AG04450 (cell line): Measurements from ENCODE around the gene LHX4. TPM values are rescaled to one million over a fixed set of nuclear protein-coding genes. Genes with fewer than 3 reads are reported as not detected.

Experiments used
- CTCF ChIA-PET: fragments of 300-600, 350-600 bp; formaldehyde crosslinking; extraction: SDS; loops from one replicate; lab custom pipeline; 2022; ENCODE audit warnings: antibody characterized with exemption, inconsistent platforms; lab: Charles Lee
- POLR2A ChIA-PET: fragments of 350-600 bp; formaldehyde crosslinking; extraction: SDS; loops from one replicate; lab custom pipeline; 2021; ENCODE audit warnings: antibody characterized with exemption, inconsistent platforms; lab: Yijun Ruan, JAX
- DNase-seq: peaks from one replicate; pipeline ENCODE4 v3.0.0-alpha.2; 2011; ENCODE audit warnings: low read depth, low spot score
- H3K27ac ChIP-seq: one replicate; pipeline ENCODE4 v1.5.1; 2012; ENCODE audit warnings: low read depth, low read length, control low read depth
- H3K27me3 ChIP-seq: one replicate; pipeline ENCODE4 v1.6.0; 2012; ENCODE audit warnings: low read length; ENCODE audit not compliant: control insufficient read depth, insufficient read depth
- H3K4me3 ChIP-seq: 2 replicates; pipeline ENCODE4 v1.5.1; 2011; ENCODE audit warnings: mild to moderate bottlenecking, low read depth, low read length, control low read depth
- H3K9me3 ChIP-seq: 2 replicates; pipeline ENCODE4 v1.5.1; 2012; ENCODE audit warnings: low read length; ENCODE audit not compliant: control insufficient read depth, insufficient read depth
- CTCF ChIP-seq: IDR thresholded peaks from 2 replicates; pipeline ENCODE4 v1.5.1; 2011; ENCODE audit warnings: low read depth, low read length, control low read depth, inconsistent platforms
- polyA plus RNA-seq: library from polyadenylated mRNA; depleted of rRNA; stranded (reverse); fragments of >200 nt; gene quantifications from 2 replicates; pipeline ENCODE4 v1.2.3, GENCODE V29; 2011

LHX4 gene
- polyA plus RNA-seq, 1 experiment = 0.10 TPM

DNA sequence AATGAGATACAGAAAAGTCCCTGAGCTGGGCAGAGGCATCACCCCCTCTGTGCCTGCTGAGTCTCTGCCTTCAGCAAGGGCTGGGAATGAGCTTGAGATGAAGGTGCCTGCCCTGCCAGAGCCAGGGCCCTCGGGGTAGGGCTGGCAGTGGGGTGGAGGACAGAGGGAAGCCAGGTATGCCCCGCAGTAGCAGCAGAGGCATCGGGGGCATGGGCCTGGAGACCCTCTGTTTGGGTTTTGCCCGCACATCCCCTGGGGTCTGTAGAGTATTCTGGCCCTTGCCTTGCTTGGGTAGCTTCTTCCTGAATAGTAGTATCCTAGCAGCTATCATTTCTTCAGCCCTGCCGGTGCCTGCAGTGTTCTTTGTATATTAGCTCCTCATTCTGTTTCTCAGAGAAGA is 42.4 kb upstream of the LHX4 start:
- Histone ChIP-seq H3K9me3 (no peaks in the 10 kb centered on the region), H3K27ac (no peak overlapping the region), H3K4me3 (no peak overlapping the region), H3K27me3 (no peaks in the 10 kb centered on the region)
- POLR2A ChIA-PET = no interaction called here
- CTCF ChIA-PET = interaction anchor here (0.6 to 2.6 kb wide), 10 partner anchors 8 to 373 kb away, joined by 3 to 8 read pairs (median 4); no protein-coding TSS in a partner anchor
- TF ChIP-seq CTCF = no peak
- no peak for DNase-seq

DNA sequence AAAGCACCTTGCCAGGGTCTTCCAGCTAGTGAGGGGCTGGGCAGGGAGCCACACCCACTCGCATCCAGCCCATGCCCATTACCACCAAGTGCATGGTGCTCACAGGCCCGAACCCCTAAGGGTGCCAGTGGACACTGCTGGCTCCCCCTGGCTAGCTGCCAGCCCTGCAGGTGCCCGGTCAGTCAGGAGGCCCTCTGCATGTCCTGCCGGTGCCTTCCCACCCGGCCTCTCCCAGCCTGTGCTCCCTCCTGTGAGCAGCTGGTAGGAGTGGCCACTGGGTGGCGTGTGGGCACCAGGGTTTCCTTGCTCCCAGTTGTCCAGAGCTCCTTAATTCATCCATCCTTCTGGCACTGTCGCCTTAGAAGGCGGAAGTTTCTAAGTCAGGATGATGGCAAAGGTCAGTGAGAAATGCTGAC is 42.0 kb upstream of the LHX4 start:
- POLR2A ChIA-PET = interaction anchor here (0.8 kb wide), 1 partner anchor 306 kb away, joined by 3 read pairs; the partner anchor contains the start of gene TOR1AIP1
- peak; percentile 66 for TF ChIP-seq CTCF

DNA sequence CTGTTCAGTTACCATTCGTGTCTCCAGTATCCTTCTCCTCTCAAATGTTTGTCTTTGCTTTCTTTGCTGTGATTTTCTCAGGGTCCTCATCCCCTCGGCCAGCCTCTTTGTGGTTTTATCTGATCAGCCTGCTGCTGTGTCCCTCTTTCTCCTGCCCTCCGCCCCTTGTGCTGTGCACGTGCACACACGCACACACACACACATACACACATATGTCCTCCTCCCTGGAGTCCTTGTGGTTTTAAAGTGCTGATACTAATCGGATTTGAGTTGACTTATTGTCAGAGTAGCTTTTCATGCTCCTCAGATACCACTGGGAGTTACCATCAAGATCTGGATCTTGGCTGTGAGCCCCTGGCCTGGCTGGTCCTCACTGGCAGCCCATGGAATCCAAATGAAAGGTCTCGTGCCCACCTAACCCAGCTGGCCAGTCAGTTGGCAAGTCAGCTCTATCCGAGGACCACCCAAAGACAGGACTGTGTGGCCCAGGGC is 41.3 kb upstream of the LHX4 start:
- POLR2A ChIA-PET = interaction anchor here (0.8 kb wide), 1 partner anchor 306 kb away, joined by 3 read pairs; the partner anchor contains the start of gene TOR1AIP1
- DNase-seq = no peak
- no peaks in the 10 kb centered on the region for H3K27me3 ChIP-seq
- H3K9me3 ChIP-seq = no peaks in the 10 kb centered on the region
- H3K4me3 ChIP-seq = no peak overlapping the region
- CTCF ChIA-PET = interaction anchor here (1.0 to 2.6 kb wide), 9 partner anchors 9 to 294 kb away, joined by 3 to 8 read pairs (median 6); no protein-coding TSS in a partner anchor
- H3K27ac ChIP-seq = no peak overlapping the region
- no peak for TF ChIP-seq CTCF

More for the DNA sequence above, 42.0 kb upstream of the LHX4 start:
- H3K4me3 ChIP-seq = no peak overlapping the region
- CTCF ChIA-PET = interaction anchor here (1.0 to 2.6 kb wide), 8 partner anchors 9 to 373 kb away, joined by 3 to 8 read pairs (median 5); no protein-coding TSS in a partner anchor
- H3K9me3 ChIP-seq = no peaks in the 10 kb centered on the region
- H3K27ac ChIP-seq = no peak overlapping the region
- H3K27me3 ChIP-seq = no peaks in the 10 kb centered on the region
- no peak for DNase-seq

GRCh38 chr1:180190091-180190490 is 40.0 kb upstream of the LHX4 start:
- no peak overlapping the region for H3K4me3 ChIP-seq
- TF ChIP-seq CTCF = no peak
- H3K27me3 ChIP-seq = no peaks in the 10 kb centered on the region
- H3K9me3 ChIP-seq = no peaks in the 10 kb centered on the region; the same call in 1 of the 2 replicates
- ChIA-PET CTCF (interaction anchor here (1.0 to 2.2 kb wide), 2 partner anchors 10 to 242 kb away, joined by 3 to 8 read pairs; no protein-coding TSS in a partner anchor), POLR2A (interaction anchor here (0.7 kb wide), 1 partner anchor 64 kb away, joined by 3 read pairs; no protein-coding TSS in a partner anchor)
- no peak for DNase-seq
- peak overlapping the region; percentile 11 for H3K27ac ChIP-seq

- no peak for TF ChIP-seq CTCF
- POLR2A ChIA-PET = no interaction called here
- Histone ChIP-seq H3K27me3 (no peaks in the 10 kb centered on the region), H3K9me3 (no peaks in the 10 kb centered on the region; the same call in 1 of the 2 replicates), H3K4me3 (no peak overlapping the region), H3K27ac (no peak overlapping the region)
- DNase-seq = no peak
- CTCF ChIA-PET = no interaction called here
Observed at GRCh38 chr1:180192172-180192571, 37.9 kb upstream of the LHX4 start.
